HEK293T (cell line): ENCODE results near the gene GPA33.

Experiments
- CTCF ChIA-PET: fragments of 350-600 bp; formaldehyde crosslinking; extraction: SDS; loops from one replicate; lab custom pipeline; 2021; ENCODE audit warnings: antibody characterized with exemption, inconsistent platforms; lab: Yijun Ruan, JAX
- POLR2A ChIA-PET: fragments of 350-600 bp; formaldehyde crosslinking; extraction: SDS; loops from one replicate; lab custom pipeline; 2020; ENCODE audit warnings: antibody characterized with exemption, inconsistent platforms; lab: Yijun Ruan, JAX
- DNase-seq: peaks from one replicate; pipeline ENCODE4 v3.0.0; 2012; ENCODE audit warnings: mixed read lengths; ENCODE audit errors: extremely low spot score
- ARNT ChIP-seq: fragments of 450-650 bp; IDR thresholded peaks from 2 replicates; pipeline ENCODE4 v1.6.1; 2017; ENCODE audit warnings: mild to moderate bottlenecking
- BHLHE40 ChIP-seq: fragments of 450-650 bp; IDR thresholded peaks from 2 replicates; pipeline ENCODE4 v1.6.1; 2016; ENCODE audit warnings: mild to moderate bottlenecking, moderate library complexity, borderline replicate concordance
- CTBP1 ChIP-seq: fragments of 450-650 bp; IDR thresholded peaks from 2 replicates; pipeline ENCODE4 v1.6.1; 2016; ENCODE audit warnings: borderline replicate concordance
- ELF4 ChIP-seq: fragments of 450-650 bp; IDR thresholded peaks from 2 replicates; pipeline ENCODE4 v1.6.1; 2017; ENCODE audit warnings: antibody characterized with exemption
- FOXA1 ChIP-seq: fragments of 450-650 bp; IDR thresholded peaks from 2 replicates; pipeline ENCODE4 v1.6.1; 2016; ENCODE audit warnings: mild to moderate bottlenecking
- FOXK2 ChIP-seq: fragments of 450-650 bp; IDR thresholded peaks from 2 replicates; pipeline ENCODE4 v1.6.1; 2016; ENCODE audit warnings: mild to moderate bottlenecking
- FOXM1 ChIP-seq: fragments of 450-650 bp; IDR thresholded peaks from 2 replicates; pipeline ENCODE4 v1.6.1; 2017; ENCODE audit warnings: mild to moderate bottlenecking, borderline replicate concordance
- HDGF ChIP-seq: fragments of 450-650 bp; IDR thresholded peaks from 2 replicates; pipeline ENCODE4 v1.6.1; 2017; ENCODE audit warnings: antibody characterized with exemption, borderline replicate concordance
- L3MBTL2 ChIP-seq: fragments of 450-650 bp; conservative IDR thresholded peaks from 2 replicates; pipeline ENCODE4 v1.6.1; 2016; ENCODE audit warnings: mild to moderate bottlenecking
- LEF1 ChIP-seq: fragments of 450-650 bp; IDR thresholded peaks from 2 replicates; pipeline ENCODE4 v1.6.1; 2017; ENCODE audit warnings: mild to moderate bottlenecking, borderline replicate concordance
- NFRKB ChIP-seq: fragments of 450-650 bp; IDR thresholded peaks from 2 replicates; pipeline ENCODE4 v1.6.1; 2016; ENCODE audit warnings: mild to moderate bottlenecking, moderate library complexity
- PKNOX1 ChIP-seq: fragments of 450-650 bp; IDR thresholded peaks from 2 replicates; pipeline ENCODE4 v1.6.1; 2016
- SP1 ChIP-seq: fragments of 450-650 bp; IDR thresholded peaks from 2 replicates; pipeline ENCODE4 v1.6.1; 2017
- SUZ12 ChIP-seq: fragments of 450-650 bp; IDR thresholded peaks from 2 replicates; pipeline ENCODE4 v1.6.1; 2016; ENCODE audit warnings: mild to moderate bottlenecking
- TARDBP ChIP-seq: fragments of 450-650 bp; IDR thresholded peaks from 2 replicates; pipeline ENCODE4 v1.6.1; 2016
- ZNF384 ChIP-seq: fragments of 450-650 bp; IDR thresholded peaks from 2 replicates; pipeline ENCODE4 v1.6.1; 2016

The GPA33 gene

GRCh38 chr1:167115655-167116054, 25.5 kb upstream of the GPA33 start:
- POLR2A ChIA-PET = no interaction called here
- TF ChIP-seq SUZ12 = no peak
- no peak for TF ChIP-seq SP1
- no peak for TF ChIP-seq FOXK2
- TF ChIP-seq LEF1 = no peak
- TF ChIP-seq FOXA1 = no peak
- TF ChIP-seq HDGF = no peak
- TF ChIP-seq ZNF384 = no peak
- TF ChIP-seq ARNT = no peak
- TF ChIP-seq TARDBP = no peak
- no peak for TF ChIP-seq PKNOX1
- no peak for TF ChIP-seq NFRKB
- TF ChIP-seq FOXM1 = no peak
- no peak for TF ChIP-seq L3MBTL2
- no peak for TF ChIP-seq ELF4
- TF ChIP-seq BHLHE40 = no peak
- TF ChIP-seq CTBP1 = no peak
- CTCF ChIA-PET = no interaction called here
- no peak for DNase-seq

- TF ChIP-seq LEF1 = no peak
- TF ChIP-seq BHLHE40 = no peak
- no peak for TF ChIP-seq ZNF384
- no peak for TF ChIP-seq ARNT
- no peak for TF ChIP-seq TARDBP
- TF ChIP-seq CTBP1 = no peak
- no peak for TF ChIP-seq L3MBTL2
- TF ChIP-seq FOXK2 = no peak
- TF ChIP-seq SUZ12 = no peak
- no peak for TF ChIP-seq FOXM1
- TF ChIP-seq HDGF = no peak
- no peak for TF ChIP-seq ELF4
- no peak for TF ChIP-seq PKNOX1
- TF ChIP-seq FOXA1 = no peak
- TF ChIP-seq NFRKB = no peak
- TF ChIP-seq SP1 = no peak
- ChIA-PET CTCF (no interaction called here), POLR2A (no interaction called here)
- no peak for DNase-seq
Measured at GRCh38 chr1:167114725-167115124, 24.5 kb upstream of the GPA33 start.

GRCh38 chr1:167111868-167112709, 21.9 kb upstream of the GPA33 start:
- DNase-seq = no peak
- POLR2A ChIA-PET = no interaction called here
- TF ChIP-seq LEF1 (no peak), BHLHE40 (no peak), CTBP1 (no peak), TARDBP (no peak), SUZ12 (no peak), L3MBTL2 (no peak), ZNF384 (no peak), HDGF (no peak), FOXA1 (no peak), ELF4 (no peak), FOXK2 (no peak), PKNOX1 (no peak), ARNT (no peak), FOXM1 (no peak), SP1 (no peak)
- CTCF ChIA-PET = no interaction called here

GRCh38 chr1:167110586-167110985, 20.4 kb upstream of the GPA33 start:
- no peak for DNase-seq
- CTCF ChIA-PET = no interaction called here
- POLR2A ChIA-PET = no interaction called here
- no peak for TF ChIP-seq ELF4
- no peak for TF ChIP-seq HDGF
- TF ChIP-seq FOXM1 = no peak
- no peak for TF ChIP-seq ZNF384
- no peak for TF ChIP-seq FOXK2
- no peak for TF ChIP-seq SP1
- TF ChIP-seq BHLHE40 = no peak
- no peak for TF ChIP-seq SUZ12

- TF ChIP-seq NFRKB = no peak
- no peak for TF ChIP-seq PKNOX1
- TF ChIP-seq BHLHE40 = no peak
- no peak for TF ChIP-seq FOXA1
- TF ChIP-seq L3MBTL2 = no peak
- no peak for TF ChIP-seq ARNT
- no peak for TF ChIP-seq HDGF
- TF ChIP-seq SUZ12 = no peak
- TF ChIP-seq ZNF384 = no peak
- TF ChIP-seq FOXM1 = no peak
- ChIA-PET POLR2A (interaction anchor here (1.4 kb wide), 1 partner anchor 111 kb away, joined by 4 read pairs; the partner anchor contains the start of gene POU2F1), CTCF (interaction anchor here (1.1 kb wide), 1 partner anchor 111 kb away, joined by 3 read pairs; the partner anchor contains the start of gene POU2F1)
- DNase-seq = no peak
Measured at GRCh38 chr1:167109125-167109524, 18.9 kb upstream of the GPA33 start.
